DND-41 (cell line): ENCODE measurements around the gene FAM90A26.
"Not testable (repeated sequence)": the region's sequence is repeated elsewhere in the genome, so short reads cannot be mapped to it uniquely, and the experiment has no call there.

Experiments used
- ATAC-seq: fragments of 200-7000 bp; cut with Tn5 transposase; 3 replicates; pipeline ENCODE4 v1.9.1; 2021; ENCODE audit warnings: low read depth; ENCODE audit not compliant: insufficient read depth
- DNase-seq: peaks from one replicate; pipeline ENCODE4 v3.0.0-alpha.2; 2020
- H2AFZ ChIP-seq: 2 replicates; pipeline ENCODE4 v1.6.0; 2012; ENCODE audit warnings: low read depth, low read length
- H3K27ac ChIP-seq: 2 replicates; pipeline ENCODE4 v1.5.1; 2012; ENCODE audit warnings: low read length, inconsistent platforms
- H3K27me3 ChIP-seq: fragments of 200-600 bp; sonication (generic); 2 replicates; pipeline ENCODE4 v1.6.0; 2012; ENCODE audit warnings: low read length, mild to moderate bottlenecking, inconsistent platforms; ENCODE audit not compliant: insufficient read depth, poor library complexity
- H3K36me3 ChIP-seq: 2 replicates; pipeline ENCODE4 v1.5.1; 2012; ENCODE audit warnings: low read length, inconsistent platforms; ENCODE audit not compliant: insufficient read depth
- H3K4me1 ChIP-seq: 2 replicates; pipeline ENCODE4 v1.5.1; 2012; ENCODE audit warnings: mild to moderate bottlenecking, low read length; ENCODE audit not compliant: insufficient read depth
- H3K4me2 ChIP-seq: 2 replicates; pipeline ENCODE4 v1.6.0; 2012; ENCODE audit warnings: mild to moderate bottlenecking, moderate library complexity, low read length, inconsistent platforms; ENCODE audit not compliant: insufficient read depth
- H3K4me3 ChIP-seq, 2 experiments: fragments of 200-600 bp in 1 of 2; shearing (Covaris generic) in 1 of 2; 2 replicates each; pipeline ENCODE4 v1.5.1; 2012 to 2016; ENCODE audit warnings: inconsistent platforms in 2 of 2, low read length in 2 of 2, mild to moderate bottlenecking in 2 of 2, low read depth in 1 of 2, moderate library complexity in 1 of 2
- H3K79me2 ChIP-seq: 2 replicates; pipeline ENCODE4 v1.6.0; 2012; ENCODE audit warnings: low read length, inconsistent platforms; ENCODE audit not compliant: insufficient read depth
- H3K9ac ChIP-seq: 2 replicates; pipeline ENCODE4 v1.6.0; 2012; ENCODE audit warnings: low read depth, mild to moderate bottlenecking, inconsistent platforms, low read length, moderate library complexity
- H3K9me3 ChIP-seq: 2 replicates; pipeline ENCODE4 v1.5.1; 2012; ENCODE audit warnings: low read length, moderate library complexity, mild to moderate bottlenecking, inconsistent platforms; ENCODE audit not compliant: insufficient read depth, severe bottlenecking
- H4K20me1 ChIP-seq: 2 replicates; pipeline ENCODE4 v1.6.0; 2012; ENCODE audit warnings: low read length; ENCODE audit not compliant: insufficient read depth
- EZH2 ChIP-seq: IDR thresholded peaks from 3 replicates; pipeline ENCODE4 v1.6.1; 2012; ENCODE audit warnings: borderline replicate concordance, low read depth, mild to moderate bottlenecking, moderate library complexity, low read length, inconsistent platforms; ENCODE audit not compliant: severe bottlenecking
- TF ChIP-seq, protein P1 (sequence below): IDR thresholded peaks from 2 replicates; pipeline ENCODE4 v1.5.1; 2012; ENCODE audit warnings: borderline replicate concordance, low read length, moderate library complexity, mild to moderate bottlenecking; ENCODE audit not compliant: poor library complexity, severe bottlenecking; ENCODE audit errors: extremely low read depth

Gene FAM90A26

GRCh38 chr4:9134556-9134955, 35.7 kb upstream of the FAM90A26 start:
- ATAC-seq, H3K79me2 ChIP-seq, H3K4me2 ChIP-seq, H3K4me1 ChIP-seq, H3K4me3 ChIP-seq, DNase-seq, H3K9me3 ChIP-seq, H3K9ac ChIP-seq, H4K20me1 ChIP-seq, H2AFZ ChIP-seq, H3K27ac ChIP-seq, H3K36me3 ChIP-seq, H3K27me3 ChIP-seq: not testable (repeated sequence)

DNA sequence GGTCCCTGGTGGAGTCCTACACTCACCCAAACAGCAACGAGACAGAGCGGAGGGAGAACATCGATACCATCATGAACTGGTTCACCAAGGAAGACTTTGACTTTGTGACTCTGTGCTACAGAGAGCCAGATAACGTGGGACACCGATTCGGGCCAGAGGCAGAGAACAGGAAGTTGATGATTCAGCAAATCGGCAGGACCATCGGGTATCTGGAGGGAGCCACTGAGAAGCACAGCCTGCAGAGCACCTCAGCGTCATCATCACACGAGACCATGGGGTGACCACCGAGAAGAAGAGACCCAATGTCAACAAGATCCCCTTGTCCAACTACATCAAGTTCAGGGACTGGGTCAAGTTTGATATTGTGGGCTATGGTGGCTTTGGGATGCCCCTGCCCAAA, 29.2 kb upstream of the FAM90A26 start:
- not testable (repeated sequence) for H3K79me2 ChIP-seq, H3K27ac ChIP-seq, H3K9ac ChIP-seq, DNase-seq, H3K9me3 ChIP-seq, H3K4me1 ChIP-seq, H3K4me3 ChIP-seq, ATAC-seq, H3K27me3 ChIP-seq, H3K4me2 ChIP-seq, H3K36me3 ChIP-seq, H4K20me1 ChIP-seq, H2AFZ ChIP-seq

GRCh38 chr4:9142786-9143185, 27.4 kb upstream of the FAM90A26 start:
- H3K4me3 ChIP-seq, H4K20me1 ChIP-seq, H3K36me3 ChIP-seq, H3K79me2 ChIP-seq, ATAC-seq, H3K27me3 ChIP-seq, H3K27ac ChIP-seq, H3K9me3 ChIP-seq, H2AFZ ChIP-seq, H3K9ac ChIP-seq, H3K4me2 ChIP-seq, H3K4me1 ChIP-seq, DNase-seq: not testable (repeated sequence)

- Histone ChIP-seq H4K20me1 (no peaks in the 10 kb centered on the region), H3K4me1 (no peaks in the 10 kb centered on the region), H3K4me3 (no peak overlapping the region), H3K4me2 (no peak overlapping the region), H3K9me3 (no peaks in the 10 kb centered on the region), H2AFZ (no peak overlapping the region), H3K9ac (no peak overlapping the region), H3K27ac (no peak overlapping the region), H3K27me3 (no peaks in the 10 kb centered on the region), H3K36me3 (no peaks in the 10 kb centered on the region), H3K79me2 (no peaks in the 10 kb centered on the region)
- TF ChIP-seq, protein P1, sequence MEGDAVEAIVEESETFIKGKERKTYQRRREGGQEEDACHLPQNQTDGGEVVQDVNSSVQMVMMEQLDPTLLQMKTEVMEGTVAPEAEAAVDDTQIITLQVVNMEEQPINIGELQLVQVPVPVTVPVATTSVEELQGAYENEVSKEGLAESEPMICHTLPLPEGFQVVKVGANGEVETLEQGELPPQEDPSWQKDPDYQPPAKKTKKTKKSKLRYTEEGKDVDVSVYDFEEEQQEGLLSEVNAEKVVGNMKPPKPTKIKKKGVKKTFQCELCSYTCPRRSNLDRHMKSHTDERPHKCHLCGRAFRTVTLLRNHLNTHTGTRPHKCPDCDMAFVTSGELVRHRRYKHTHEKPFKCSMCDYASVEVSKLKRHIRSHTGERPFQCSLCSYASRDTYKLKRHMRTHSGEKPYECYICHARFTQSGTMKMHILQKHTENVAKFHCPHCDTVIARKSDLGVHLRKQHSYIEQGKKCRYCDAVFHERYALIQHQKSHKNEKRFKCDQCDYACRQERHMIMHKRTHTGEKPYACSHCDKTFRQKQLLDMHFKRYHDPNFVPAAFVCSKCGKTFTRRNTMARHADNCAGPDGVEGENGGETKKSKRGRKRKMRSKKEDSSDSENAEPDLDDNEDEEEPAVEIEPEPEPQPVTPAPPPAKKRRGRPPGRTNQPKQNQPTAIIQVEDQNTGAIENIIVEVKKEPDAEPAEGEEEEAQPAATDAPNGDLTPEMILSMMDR: no peak
- TF ChIP-seq EZH2: no peak
- DNase-seq: no peak
- ATAC-seq: no peak
Measured at GRCh38 chr4:9143421-9144080, 26.7 kb upstream of the FAM90A26 start.

DNA sequence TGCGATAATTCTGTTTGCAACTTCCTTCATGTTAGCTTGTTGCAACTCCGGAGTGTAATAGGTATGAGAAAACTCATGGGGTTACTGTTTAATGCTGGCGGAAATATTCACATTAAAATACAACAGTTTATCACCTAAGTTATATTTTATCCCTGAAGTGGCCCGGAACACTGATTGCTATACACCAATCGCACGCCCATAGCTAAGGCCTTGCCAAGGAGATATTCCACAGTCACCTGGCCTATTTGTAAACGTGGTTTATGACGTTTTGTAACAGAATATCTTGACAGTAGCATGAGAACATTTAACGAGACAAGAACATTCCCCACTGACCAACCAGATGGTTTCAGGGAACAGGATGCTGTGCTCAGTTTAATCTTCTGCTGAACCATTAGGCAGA, 23.2 kb upstream of the FAM90A26 start:
- Histone ChIP-seq H3K9ac (no peak overlapping the region), H3K27me3 (no peaks in the 10 kb centered on the region), H3K36me3 (no peaks in the 10 kb centered on the region), H4K20me1 (no peaks in the 10 kb centered on the region), H3K4me1 (peaks cover 3% of the 10 kb centered on the region; the same call in 1 of the 2 replicates), H3K9me3 (no peaks in the 10 kb centered on the region), H3K4me2 (no peak overlapping the region), H3K79me2 (no peaks in the 10 kb centered on the region), H2AFZ (no peak overlapping the region), H3K4me3 (no peak overlapping the region), H3K27ac (no peak overlapping the region)
- DNase-seq (no peak), ATAC-seq (no peak)
- TF ChIP-seq, protein P1: no peak
- TF ChIP-seq EZH2: no peak

DNA sequence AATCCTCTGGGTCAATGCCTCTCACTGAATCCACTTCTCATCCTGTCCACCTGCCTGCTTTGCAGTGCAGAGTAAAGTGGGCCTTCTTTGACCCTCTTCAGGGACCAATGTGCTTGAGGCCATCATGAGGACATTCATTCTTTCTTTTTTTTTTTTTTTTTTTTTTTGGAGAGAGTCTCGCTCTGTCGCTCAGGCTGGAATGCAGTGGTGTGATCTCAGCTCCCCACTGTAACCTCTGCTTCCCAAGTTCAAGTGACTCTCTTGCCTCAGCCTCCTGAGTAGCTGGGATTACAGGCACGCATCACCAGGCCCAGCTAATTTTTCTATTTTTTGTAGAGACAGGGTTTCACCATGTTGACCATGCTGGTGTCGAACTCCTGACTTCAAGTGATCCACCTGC, 22.8 kb upstream of the FAM90A26 start:
- ATAC-seq, H3K4me3 ChIP-seq, H3K4me2 ChIP-seq, H4K20me1 ChIP-seq, H3K9ac ChIP-seq, H3K79me2 ChIP-seq, H3K36me3 ChIP-seq, H3K4me1 ChIP-seq, H3K27me3 ChIP-seq, H2AFZ ChIP-seq, H3K27ac ChIP-seq, DNase-seq, H3K9me3 ChIP-seq: not testable (repeated sequence)
